ENCODE measurements around the gene PLCD3.

PLCD3 gene

DNA sequence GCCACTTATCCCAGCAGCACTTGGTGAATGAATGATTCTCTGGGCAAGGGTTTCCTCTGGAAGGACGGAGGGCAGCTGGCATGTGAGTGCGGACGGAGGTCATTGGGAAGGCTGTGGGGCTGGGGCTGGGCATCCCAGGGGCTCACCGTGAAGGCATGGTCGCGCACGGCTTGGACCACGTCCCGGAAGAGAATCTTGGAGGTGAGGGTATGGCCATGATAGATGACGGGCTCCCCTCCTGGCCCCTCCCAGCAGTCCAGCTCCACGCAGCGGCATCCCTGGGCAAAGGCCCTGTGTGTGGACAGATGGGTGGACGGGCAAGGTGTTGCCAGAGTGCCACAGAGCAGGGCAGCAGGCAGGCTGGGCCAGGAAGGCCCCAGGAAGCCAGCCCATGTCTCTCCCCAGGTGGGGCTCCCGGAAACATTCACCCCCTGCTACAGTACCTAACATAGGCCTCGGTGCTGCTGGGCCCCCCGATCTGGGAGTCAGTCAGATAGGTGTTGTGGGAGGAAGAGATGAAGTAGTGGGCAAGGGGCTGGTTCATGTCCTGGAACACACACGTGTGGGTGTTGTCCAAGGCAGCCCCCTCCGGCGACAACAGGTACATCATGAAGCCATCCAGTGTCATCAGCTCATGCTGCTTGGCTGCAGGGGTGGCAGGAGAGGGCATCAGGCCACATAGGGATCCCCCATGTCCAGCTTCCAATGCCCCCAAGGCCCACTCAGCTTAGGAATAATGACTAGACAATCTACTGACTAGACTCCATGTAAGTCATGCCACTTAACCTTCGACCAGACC is 14.3 kb downstream of the PLCD3 start:
- no peak for DNase-seq (ENCODE audit: low read depth in 2 of 2)

DNA sequence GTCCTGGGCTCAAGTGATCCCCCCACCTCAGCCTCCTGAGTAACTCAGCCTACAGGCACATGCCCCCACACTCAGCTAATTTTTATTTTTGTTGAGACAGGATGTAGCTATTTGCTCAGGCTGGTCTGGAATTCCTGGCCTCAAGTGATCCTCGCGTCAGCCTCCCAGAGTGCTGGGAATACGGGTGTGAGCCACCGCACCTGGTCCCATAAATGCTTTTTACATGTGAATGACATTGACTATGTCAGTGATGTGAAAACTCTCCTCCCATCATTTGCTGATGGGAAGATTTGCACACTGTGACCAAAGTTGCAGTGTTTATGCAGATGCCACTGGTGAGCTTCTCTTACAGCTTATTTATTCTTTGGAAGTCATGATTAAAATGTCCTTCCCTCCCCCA is 15.0 kb downstream of the PLCD3 start:
- no peak for DNase-seq (ENCODE audit: low read depth in 2 of 2)

- no peak for DNase-seq (ENCODE audit: low read depth in 2 of 2)
Measured at GRCh38 chr17:45116434-45117016, 15.8 kb downstream of the PLCD3 start.

DNA sequence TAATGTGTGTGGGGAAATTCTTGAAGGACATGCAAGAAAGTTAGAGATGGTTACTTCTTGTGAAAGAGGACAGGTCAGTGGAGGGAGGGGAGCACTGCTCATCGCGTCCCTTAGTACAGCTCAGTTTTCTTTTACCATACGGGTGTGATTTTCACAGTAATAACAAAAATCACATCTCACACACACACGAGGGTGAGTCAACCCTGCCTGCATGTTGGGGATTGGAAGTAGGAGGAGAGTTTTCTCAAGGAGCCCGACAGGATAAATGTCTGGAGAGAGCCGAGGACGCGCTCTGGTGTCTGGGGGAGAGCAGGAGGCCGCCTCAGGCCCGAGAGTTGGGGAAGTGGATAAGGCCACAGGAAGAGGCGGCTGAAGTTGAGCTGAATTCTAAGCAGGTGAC is 16.4 kb downstream of the PLCD3 start:
- DNase-seq (ENCODE audit: low read depth in 2 of 2): no peak

DNA sequence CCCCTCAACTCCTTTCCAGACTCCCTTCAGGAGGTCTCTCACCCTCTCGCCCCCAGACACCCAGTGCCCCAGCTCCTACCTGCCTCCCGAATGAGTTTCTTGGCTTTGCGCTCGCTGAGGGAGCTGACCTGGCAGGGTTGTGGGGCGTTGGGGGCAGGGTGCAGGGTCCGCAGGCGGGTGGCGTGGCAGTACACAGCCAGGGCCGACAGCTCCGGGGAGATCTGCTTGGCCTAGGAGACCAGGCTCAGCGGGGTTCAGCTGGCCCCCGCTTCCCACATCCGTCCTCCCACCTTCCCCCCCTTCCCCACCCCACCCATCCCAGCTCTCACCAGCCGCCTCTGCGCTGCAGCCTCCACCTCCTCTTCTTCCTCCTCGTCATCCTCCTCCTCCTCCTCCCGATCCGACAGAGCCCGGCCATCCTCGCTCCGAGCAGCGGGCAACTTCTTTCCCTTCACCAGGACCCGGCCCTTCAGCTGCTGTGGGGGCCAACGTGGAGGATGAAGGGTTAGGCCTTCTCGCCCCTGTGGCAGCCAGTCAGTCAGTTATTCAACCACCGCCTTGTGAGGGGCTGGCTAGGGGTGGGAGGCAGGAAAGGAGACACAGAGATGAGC is 17.2 kb downstream of the PLCD3 start:
- DNase-seq (ENCODE audit: low read depth in 2 of 2): no peak

- no peak for DNase-seq (ENCODE audit: low read depth in 2 of 2)
Measured at GRCh38 chr17:45114117-45114932, 18.0 kb downstream of the PLCD3 start.

- DNase-seq (ENCODE audit: low read depth in 2 of 2): no peak
Measured at GRCh38 chr17:45113424-45113754, 18.9 kb downstream of the PLCD3 start.

DNA sequence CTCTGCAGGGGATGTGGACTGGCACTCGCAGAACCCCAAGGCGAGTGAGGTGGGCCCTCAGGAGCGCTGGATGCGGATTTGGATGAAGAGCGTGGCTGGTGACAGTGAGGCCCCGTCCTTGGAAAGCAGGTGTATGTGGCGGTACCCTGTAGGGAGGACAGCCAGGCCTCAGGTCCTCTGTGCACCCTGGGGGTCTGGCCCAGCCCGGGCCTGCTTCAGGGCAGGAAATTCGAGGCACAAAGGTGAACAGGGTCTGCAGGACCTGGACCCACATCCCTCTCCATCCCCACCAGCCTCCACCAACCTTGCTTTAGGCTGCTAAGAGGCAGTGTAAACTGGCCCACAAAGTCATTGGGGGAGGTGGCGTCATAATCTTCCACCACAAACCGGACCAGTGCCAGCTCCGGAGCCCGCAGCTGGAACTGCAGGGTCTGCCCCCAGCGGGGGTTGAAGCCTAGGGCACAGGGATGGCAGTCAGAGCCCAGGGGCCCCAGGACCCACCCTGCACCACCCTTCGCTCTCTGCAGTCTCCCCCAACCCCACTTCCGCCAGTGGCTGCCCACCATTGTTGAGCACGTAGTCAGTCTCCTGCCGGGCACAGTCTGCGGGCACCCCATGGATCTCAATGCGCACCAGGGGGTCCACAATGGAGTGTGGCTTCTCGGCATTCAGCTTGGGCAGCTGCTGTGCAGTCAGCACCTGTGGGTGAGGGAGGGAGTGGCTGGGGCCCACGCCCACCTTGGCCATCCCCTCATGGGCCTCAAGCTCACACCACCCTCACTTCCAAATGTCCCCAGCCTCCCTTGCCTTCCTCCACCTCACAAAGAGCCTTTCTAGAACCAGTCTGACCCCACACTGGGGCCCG is 19.5 kb downstream of the PLCD3 start:
- DNase-seq (ENCODE audit: low read depth in 2 of 2): no peak

- DNase-seq (ENCODE audit: low read depth in 2 of 2): no peak
Measured at GRCh38 chr17:45111850-45112249, 20.5 kb downstream of the PLCD3 start.

- no peak for DNase-seq (ENCODE audit: low read depth in 2 of 2)
Measured at GRCh38 chr17:45110676-45111611, 21.4 kb downstream of the PLCD3 start.

DNA sequence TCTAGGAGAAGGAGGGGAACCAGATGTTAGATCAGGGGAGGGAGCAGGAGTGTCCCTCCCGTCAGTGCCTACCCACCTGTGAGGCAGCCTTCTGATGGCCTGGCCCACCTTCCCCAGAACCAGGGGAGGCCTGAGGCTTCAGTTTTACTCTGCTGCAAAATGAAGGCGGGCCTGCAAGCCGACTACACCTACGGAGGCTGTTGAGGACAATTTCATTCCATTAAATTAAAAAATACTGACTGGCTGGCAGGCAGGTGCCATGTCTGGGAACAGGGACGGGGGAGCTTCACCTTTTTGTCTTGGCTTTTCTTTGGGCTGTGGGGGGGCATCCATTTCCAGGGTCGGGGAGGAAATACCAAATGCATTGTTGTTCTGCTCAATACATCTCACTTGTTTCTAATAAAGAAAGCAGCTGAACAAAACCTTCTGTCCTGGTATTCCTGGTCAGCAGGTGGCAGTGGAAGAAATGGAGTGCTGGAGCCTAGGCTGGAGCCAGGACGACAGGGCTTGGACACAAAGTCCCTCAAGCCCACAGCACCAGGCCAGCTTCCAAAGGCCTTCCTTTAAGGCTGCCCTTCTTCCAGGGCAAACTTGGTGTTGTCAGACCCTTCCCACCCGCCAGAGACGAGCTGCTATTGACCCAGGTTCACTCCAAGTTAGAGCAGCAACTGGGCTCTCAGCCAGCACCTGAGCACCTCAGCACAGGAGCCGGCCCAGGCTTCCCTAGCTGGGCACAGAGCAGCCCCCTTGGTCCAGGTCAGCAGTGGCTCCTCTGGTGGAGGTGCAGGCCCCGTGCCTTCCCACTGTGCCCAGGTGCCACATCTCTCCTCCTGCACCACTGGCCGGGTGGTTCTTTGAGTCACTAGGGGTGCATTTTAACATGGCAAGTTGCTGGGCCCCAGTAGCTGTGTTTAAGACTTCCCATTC is 23.5 kb downstream of the PLCD3 start:
- DNase-seq (ENCODE audit: low read depth in 2 of 2): no peak

- no peak for DNase-seq (ENCODE audit: low read depth in 2 of 2)
Measured at GRCh38 chr17:45108051-45108450, 24.3 kb downstream of the PLCD3 start.

DNA sequence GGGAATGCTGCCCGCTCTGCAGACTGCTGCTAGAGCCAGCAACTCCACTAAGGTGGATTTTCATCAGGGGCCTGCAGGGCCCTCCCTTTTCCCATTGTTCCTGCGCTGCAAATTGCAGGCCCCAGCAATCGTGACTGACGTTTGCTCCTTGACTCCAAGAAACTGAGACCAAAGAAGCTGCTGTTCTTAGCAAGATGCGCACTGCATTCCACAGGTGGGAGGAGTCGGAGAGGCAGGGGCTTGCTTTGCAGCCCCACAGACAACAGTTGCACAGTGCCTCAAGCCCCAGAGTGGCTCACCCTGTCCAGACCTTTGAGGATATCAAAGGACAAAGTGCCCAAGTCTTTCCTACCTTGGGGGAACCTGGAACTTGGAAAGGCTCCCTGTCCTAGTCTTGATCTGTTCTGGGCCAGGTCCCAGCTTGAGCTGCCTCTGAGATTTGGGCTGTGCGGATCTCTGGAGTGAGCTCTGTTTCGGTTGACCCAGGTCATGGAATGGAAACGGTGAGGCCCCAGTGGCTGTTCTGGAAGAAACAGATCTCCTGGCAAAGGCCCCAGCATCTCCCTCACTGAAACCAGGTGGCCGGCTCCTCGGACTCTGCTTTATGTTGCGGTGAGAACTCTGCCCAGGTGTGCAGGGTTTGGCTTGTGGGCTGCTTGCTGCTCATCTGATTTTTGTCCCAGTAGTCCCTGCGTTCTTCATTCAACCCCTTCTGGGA is 24.9 kb downstream of the PLCD3 start:
- no peak for DNase-seq (ENCODE audit: low read depth in 2 of 2)

DNA sequence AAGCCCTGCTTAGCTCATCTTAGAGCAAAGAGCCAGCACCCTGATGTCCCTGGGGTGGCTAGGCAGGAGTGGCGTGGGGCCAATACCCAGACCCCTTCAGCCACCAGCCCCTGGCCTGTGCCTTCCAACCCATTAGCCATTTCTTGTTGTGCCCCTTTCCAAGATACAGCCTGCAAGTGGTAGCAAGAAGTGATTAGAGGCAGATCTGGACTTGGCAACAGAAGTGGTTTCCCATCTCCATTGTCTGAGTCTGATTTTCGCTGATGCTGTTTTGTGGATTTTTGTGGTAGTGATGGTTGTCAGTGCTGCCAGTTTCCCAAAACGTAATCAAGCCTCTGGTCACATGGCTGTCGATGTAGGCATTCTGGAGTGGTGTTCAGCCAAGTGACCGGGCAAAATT is 25.7 kb downstream of the PLCD3 start:
- DNase-seq (ENCODE audit: low read depth in 2 of 2): no peak

DNA sequence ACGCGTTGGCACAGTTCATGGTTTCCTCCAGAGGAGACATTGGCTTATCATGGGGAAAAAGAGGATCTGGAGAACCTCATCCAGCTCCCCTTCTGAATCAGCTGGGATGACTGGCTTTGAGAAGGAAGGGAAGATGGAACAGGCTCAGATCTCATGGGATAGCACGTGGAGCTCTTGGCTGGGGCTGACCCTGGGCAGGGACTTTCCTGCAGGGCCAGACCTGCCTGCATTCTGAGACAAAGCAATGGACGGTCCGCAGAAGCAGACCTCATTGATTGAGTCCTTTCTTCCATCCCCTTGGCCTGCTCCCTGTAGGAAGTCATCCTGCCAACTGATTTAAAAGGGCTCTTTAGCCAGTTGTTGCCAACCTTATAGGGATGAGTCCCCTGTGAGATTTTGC is 26.2 kb downstream of the PLCD3 start:
- DNase-seq (ENCODE audit: low read depth in 2 of 2): no peak

GRCh38 chr17:45104907-45105624 is 27.2 kb downstream of the PLCD3 start:
- no peak for DNase-seq (ENCODE audit: low read depth in 2 of 2)

DNA sequence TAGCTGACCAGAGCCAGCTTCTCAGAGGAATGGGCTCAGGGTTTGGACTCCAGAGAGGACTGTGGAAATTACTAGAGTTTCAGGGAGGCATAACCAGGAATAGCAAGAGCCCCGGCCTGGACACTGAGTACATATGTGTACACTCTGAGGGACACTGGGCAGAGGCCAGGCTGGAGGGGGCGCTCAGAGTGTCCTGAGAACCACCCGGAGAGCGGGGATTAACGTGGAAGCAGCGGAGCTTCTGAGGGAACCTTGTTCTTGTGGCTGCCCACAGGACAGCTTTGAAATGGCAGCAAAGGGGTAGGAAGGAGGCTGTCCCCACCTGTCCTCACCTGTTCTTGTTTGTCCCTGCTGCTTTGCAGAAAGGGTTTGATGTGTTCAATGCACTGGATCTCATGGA is 27.8 kb downstream of the PLCD3 start:
- no peak for DNase-seq (ENCODE audit: low read depth in 2 of 2)

GRCh38 chr17:45104029-45104428 is 28.3 kb downstream of the PLCD3 start:
- no peak for DNase-seq (ENCODE audit: low read depth in 2 of 2)

All from stimulated activated CD8-positive, alpha-beta memory T cell treated with anti-CD3 and anti-CD28 coated beads, Interleukin-2, amount 100 ng/mL, for 48 hours (primary cell).